NCI-H526 (cell line): ENCODE measurements around the gene NPAS4.
"Not testable (repeated sequence)": the region's sequence is repeated elsewhere in the genome, so short reads cannot be mapped to it uniquely, and the experiment has no call there.

Experiments used
- DNase-seq, 2 experiments: peaks; one replicate each; lab custom pipeline; 2025; lab: John Stamatoyannopoulos, UW

Gene NPAS4

DNA sequence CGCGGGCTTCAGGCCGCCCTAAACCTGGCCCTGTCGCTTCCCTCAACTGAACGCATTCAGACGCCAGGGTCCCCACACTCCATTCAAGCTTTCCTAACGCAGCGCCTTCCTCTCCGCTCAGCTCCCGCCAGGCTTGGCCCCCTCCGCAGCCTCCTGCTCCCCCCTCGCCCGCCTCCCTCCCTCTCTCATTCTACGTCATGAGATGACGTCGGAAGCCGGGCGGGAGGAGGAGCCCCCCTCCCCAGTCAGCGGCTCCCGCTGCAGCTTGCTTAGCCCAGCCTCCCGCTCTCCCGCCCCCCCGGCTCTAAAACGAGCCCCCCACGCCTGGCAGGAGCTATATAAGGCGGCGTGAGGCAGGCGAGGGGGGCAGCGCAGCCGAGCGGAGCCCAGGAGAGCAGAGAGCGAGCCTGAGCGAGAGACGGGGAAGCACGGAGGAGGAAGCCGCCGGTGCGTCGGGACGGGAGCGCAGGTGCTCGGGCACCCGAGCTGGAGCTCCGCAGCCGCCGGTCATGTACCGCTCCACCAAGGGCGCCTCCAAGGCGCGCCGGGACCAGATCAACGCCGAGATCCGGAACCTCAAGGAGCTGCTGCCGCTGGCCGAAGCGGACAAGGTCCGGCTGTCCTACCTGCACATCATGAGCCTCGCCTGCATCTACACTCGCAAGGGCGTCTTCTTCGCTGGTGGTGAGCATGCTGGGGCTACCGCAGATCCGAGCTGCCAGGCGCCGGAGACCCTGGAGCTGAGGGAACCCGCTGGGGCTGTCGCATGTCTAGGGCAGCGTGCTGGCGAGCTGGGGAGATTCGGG, at the start of gene NPAS4:
NPAS4 (plus strand) TSS at position 365 of the 806 bp plus-strand sequence; CDS start at position 510, 145 bp downstream.
- peak; percentile 49 to 86 for DNase-seq

DNA sequence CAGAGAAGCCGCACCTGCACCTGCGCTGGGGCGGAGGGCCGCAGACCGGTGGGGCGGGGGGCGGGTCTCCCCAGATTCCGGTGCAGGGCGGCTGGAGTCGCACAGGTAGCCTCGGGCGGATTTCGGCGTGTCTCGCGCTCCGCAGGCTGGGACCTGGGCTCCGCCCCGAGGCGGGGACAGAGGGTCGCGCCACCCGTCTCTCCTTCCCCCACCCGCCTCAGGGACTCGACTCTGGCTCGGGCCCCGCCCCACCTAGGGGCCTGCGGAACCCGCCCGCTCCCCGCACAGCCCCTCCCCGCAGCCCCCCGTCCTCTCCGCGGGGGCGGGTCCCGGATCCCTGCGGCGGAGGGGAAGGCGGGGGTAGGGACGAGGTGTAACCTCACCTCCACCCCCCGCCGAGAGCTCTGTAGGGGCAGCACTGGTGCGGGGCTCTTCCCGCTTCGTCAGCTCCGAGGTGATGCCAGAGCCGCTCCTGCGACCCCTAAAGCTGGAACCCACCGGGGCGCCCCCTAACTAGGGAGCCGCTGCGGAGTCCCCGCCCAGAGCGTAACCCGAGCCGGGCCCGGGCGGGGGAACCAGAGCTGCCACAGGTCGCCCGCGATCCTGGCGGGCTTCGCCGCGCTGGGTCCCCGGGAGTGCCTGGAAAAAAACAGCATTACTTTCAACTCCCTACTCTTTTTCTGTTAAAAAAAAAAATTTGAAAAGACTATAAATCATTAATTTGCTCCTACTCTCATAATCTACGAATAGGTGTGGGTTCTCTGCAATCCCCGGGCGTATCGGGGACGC, 49.0 kb upstream of the NPAS4 start, which contains the start of gene SLC29A2:
SLC29A2 (minus strand) TSS at position 134 of the 789 bp plus-strand sequence. CDS start 169 bp downstream, outside the sequence.
- peak; percentile 96 to 99 for DNase-seq

DNA sequence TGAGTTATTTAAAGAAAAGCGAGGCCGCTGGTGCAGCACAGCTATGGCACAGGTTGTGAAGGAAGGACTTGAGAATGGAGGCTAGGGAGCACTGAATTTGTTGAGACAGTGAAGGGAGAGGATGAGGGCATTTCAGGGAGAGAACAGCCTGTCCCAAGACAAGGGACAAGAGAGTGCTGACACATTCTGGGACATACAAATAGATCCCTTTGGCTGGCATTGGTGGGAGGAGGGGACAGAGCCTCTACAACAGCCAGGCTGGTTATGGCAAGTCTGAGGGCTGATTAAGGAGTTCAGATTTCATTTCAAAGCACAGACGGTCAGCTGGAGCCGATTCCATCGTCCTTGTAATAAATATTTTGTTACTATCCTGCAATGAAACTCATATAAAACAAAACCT, 47.6 kb upstream of the NPAS4 start:
- no peak for DNase-seq

DNA sequence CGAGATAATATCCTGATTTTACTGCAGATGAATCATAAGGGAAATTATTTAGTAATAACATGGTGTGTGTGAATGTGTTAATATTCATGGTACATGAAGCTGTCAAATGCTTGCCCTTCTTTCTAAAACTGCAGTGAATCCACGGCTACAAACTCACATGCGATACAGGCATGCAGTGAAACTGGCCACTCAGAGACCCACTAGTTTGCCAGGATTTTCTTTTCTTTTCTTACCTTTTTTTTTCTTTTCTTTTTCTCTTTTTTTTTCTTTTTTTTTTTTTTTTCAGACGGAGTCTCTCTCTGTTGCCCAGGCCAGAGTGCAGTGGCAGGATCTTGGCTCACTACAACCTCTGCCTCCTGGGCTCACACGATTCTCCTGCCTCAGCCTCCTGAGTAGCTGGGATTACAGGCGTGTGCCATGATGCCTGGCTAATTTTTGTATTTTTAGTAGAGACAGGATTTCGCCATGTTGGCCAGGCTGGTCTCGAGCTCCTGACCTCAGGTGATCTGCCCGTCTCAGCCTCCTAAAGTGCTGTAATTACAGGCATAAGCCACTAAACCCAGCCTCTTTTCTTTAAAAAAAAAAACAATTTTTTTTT, 47.0 kb upstream of the NPAS4 start:
- DNase-seq: not testable (repeated sequence)

DNA sequence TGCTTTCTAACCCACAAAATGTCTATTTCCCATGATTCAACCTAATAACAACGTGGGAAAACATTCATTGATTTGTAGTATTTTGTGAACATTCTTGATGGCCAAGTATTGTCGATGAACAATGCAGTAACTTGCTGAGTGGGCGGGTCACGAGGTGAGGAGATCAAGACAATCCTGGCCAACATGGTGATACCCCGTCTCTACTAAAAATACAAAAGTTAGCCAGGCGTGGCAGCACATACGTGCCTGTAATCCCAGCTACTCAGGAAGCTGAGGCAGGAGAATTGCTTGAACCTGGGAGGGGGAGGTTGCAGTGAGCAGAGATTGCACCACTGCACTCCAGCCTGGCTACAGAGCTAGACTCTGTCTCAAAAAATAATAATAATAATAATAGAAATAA, 40.6 kb upstream of the NPAS4 start:
- DNase-seq: peak in 1 of 2 experiments; percentile 34

DNA sequence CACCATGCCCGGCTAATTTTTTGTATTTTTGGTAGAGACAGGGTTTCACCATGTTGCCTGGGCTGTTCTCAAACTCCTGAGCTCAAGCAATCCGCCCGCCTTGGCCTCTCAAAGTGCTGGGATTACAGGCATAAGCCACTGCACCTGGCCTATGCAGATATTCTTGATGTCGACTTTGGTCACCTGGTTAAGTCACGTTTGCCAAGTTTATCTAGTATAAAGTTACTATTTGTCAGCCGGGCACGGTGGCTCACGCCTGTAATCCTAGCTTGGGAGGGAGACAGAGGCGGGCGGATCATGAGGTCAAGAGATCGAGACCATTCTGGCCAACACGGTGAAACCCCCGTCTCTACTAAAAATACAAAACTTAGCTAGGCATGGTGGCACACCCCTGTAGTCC, 36.5 kb upstream of the NPAS4 start:
- DNase-seq: not testable (repeated sequence)

DNA sequence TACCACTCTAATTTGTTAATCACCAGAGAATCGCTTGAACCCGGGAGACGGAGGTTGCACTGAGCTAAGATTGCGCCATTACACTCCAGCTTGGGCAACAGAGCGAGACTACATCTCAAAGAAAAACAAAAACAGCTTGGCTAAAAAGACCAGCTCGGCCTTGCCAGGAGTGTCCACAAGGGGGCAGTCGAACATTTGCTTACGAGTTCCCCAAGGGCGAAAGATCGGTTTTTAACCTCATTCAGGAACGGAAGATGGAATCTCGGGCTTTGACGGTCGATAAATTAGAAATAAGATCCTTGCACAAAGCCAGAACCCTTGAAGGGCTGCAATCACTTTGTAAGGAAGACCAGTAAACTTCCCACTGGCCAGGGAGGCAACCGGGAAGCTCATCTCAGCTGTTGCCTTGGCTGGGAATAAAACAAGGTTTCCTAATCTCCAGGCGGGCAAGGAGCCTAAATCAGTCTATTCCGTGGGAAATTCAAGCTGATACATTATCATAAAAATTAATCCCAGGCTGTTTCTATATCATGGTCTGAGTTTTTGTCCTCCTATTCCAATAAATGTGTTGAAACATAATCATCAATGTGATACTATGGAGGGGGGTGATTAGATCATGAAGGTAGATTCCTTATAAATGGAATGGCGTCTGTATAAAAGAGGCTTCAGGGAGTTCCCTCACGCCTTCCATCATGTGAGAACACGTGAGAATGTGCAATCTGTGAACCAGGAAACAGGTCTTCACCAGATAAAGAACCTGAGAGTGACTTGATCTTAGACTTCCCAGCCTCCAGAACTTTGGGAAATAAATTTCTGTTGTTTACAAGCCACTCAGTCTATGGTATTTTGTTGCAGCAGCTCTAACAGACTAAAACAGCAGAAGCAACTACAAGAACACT, 34.4 kb upstream of the NPAS4 start:
- DNase-seq: peak; percentile 79 to 94

DNA sequence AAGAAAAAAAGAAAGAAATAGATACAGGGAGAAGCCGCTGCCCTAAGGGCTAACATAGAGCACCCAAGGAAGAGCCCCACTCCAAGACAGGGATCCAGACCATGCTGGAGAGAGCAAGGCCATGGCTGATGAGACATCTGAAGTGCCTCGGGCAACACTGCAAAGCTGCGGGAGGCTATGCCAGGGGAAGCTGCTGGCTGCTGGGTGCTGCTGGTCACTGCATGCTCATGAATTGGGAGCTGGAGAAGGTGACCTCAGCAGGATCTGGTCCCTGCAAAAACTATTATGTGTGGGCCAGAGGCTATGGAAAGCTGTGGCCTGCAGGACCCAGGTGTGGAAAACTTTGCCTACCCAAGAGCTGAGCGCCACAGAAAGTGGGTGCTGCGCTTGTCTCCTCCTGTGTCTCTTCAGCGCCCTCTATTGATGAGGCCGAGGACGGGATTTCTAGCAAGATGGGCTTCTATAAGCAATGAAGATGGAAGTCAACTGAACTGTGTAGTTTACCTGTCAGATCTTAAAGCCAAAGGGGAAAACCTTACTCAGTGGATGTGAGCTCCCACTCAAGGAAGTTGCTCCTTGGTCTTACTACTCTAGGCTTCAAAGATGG, 32.0 kb upstream of the NPAS4 start:
- peak; percentile 76 to 90 for DNase-seq

DNA sequence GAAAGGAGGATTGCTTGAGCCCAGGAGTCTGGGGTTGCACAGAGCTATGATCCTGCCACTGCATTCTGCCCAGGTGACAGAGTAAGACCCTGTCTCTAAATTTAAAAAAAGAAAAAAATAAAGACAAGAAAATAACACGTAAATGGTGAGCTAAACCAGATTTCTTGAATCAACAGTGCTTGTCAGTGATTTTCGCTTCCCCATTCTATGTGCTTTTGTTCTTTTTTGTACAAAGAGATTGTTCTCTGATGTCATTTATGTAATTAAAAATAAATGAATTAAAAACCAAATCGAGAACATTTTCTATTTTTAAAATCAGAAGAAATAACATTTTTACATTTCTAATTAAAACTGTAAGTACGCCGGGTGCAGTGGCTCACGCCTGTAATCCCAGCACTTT, 29.5 kb upstream of the NPAS4 start:
- DNase-seq: no peak

DNA sequence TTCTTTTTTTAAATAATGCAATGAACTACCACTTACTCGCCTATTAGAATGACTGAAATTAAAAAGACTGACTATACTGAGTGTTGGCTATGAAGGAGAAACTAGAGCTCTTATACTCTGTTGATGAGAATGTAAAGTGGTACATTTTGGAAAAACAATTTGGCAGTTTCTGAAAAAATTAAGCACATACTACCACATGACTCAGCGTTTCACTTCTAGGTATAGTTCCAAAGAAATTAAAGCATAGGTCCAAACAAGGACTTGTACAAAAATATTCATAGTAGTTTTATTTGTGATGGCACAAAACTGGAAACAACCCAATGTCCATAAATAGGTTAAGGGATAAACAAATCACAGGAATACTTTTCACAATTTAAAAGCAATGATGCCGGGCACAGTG, 26.9 kb upstream of the NPAS4 start:
- DNase-seq: no peak

DNA sequence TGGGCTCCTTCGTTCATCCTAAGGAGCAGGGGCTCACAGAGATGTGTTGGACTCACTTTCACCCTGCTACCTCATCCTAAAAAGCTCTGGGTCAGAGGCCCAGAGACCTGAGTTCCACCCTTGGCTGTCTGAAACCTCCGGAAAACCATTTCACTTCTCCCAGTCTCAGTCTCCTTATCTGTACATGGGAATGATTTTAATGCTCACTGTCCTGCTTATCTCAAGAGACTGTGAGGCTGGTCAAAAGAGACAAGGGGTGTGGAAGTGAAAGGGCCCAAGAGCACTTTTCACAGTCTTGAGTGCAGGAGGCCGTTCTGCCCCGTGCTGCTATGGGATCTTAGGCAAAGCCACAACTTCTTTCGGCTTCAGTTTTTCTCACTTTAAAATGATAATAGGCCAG, 13.2 kb upstream of the NPAS4 start:
- DNase-seq: no peak

DNA sequence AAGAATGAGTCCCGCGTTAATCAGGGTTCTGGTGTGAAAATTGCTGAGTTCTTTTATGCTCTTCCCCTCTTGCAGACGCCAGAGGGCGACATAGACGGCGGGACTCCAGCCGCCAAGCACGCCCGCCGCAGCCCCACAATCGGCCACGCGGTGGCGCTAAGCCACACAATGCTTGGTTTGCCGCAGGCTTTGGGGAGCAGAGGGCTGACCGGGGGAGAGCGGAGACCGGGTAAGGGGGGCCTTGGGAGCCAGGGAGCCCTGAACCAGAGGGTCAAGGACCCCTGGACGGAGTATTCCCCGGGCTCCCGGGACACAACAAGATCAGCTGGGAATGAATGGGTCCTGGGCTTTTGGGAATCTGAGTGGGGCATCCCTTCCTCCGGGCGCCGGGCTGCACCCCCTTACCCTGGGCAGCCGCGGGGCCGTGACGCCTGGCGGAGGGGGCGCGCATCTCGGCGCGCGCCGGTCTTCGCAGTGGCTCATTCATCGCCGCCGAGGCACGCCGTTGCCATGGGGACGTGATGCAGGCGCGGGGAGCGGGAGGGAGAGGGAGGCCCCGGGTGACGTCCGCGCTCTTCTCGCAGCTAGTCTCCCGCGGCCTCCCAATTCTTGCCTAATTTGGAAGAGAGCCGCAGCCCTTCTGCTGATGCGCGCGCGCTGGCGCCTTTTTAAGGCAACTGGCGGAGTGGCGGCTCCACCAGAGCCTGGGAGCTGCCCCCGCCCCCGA, 12.2 kb upstream of the NPAS4 start:
- peak; percentile 82 to 92 for DNase-seq

DNA sequence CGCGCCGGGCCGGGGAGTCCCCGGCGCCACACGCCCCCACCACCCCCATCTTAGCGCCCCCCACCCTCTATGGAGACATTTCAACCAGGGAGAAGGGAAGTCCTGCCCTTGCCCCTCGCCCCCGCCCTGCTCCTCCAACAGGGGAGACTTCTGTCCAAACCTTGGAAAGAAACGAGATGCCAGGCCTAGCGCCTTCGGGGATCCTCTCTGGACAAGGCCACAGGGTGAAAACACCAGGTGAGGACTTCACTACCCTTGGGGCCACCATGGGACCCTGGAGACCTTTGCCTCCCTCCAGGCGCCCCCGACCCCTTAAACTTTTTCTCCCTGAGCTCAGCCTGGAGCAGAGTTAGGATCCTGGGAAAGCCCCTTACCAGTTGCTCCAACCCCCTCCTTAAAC, 11.6 kb upstream of the NPAS4 start:
- DNase-seq: no peak

DNA sequence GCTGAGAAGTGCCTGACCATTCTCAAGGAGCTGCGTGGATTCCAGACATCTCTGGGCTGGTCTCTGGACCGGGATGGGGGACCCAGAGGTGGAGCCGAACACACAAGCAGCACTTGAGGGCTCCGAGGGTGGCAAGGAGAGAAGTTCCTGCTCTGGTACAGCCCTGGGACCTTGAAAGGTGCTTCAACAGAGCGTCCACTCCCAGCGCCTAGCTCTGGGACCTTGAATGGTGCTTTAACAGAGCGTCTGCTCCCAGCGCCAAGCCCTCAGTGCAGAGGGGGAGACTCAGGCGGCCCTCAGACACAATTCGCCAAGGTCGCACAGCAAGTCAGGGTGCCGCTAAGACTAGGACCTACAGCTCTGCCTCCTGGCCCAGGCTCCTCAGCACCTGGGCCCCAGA, 10.6 kb upstream of the NPAS4 start:
- DNase-seq: no peak

DNA sequence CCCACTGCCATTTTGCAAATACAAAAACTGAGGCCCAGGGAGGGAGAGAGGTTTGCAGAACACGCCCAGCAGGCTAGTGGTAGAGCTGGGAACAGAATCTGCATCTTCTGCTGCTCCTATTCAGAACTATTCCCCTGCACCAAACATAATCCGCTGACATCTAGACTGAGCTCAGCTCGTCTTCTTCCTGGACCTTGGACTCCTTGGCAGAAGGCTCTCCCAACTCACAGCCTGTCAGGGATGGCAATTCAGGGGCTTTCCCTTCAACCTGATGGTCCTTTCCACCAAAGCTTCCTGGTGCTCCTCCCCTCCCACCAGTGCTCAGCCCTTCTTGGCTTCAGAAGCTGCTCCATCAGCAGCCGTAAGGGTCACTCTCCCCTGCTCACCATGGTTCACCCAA, 9.5 kb upstream of the NPAS4 start:
- no peak for DNase-seq

DNA sequence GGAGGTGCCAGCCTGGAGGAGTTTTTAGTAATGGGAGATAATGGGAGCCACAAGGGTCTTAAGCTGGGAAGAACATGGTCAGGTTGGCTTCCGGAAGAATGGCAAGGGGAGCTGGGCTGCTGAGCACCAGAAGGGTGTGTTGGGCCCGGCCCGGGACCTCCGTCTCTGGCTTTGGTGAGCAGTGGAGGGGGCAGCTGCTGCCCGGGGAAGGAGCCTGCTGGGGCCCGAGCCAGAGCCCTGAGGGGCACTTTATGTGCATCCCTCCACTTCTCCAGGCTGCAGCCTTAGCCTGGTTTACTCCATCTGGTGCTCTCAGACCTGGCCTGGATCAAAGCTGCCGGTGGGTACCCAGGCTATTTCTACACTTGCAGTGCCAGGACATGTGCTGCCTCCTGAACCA, 8.7 kb upstream of the NPAS4 start:
- no peak for DNase-seq

DNA sequence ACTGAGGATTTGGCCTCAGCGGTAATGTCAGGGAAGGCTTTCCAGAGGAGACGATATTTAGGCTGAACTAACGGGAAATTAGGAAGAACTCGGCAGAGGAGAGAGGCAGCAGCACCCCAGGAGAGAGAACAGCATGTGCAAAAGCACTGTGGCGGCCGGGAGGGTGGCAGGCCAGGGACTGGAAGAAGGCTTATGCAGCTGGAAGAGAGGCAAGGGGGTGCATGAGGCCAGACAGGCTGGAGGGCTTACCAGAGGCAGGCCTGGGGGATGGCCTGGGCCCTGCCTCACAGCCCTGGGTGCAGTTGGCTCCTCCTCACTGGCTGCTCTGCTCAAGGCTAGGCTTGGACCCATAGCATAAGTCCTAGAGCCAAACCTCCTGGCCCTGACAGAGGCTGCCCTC, 7.7 kb upstream of the NPAS4 start:
- no peak for DNase-seq

DNA sequence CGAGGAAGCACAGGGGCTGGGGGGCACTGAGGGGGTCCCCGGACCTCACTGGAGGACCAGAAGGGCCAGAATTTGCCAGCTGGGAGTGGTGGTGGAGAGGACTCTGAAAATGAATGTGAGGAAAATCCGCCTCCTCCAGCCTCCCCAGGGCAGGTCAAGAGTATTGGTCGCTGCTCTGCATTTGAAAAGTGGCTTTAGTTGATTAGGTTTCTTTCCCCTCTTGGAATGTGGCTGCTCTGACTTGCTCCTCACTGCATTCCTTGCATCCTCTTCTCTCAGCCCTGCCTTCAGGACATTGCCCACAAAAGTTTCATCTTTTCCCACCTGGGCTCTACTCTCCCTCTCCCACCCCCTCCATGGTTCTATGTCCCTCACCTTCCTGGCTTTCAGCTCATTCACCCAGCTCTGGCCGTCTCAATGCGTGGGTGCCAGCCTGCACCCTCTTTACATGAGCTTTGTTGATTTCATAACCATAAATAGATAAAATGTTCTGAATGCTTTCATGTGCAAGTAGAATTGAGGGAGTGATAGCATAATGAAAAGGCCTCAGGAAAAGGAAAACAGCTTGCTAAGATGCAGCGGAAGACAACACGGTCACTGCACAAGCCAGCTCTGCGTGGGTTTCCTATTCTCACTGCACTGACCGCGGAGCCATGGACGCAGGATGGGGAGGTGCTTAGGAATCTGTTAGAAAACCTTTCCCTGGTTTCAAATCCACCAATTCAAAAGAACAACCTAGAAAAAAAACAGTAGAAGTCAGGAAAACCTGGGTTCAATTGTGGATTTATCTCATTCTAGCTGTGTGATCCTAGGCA, 6.5 kb upstream of the NPAS4 start:
- DNase-seq: no peak

DNA sequence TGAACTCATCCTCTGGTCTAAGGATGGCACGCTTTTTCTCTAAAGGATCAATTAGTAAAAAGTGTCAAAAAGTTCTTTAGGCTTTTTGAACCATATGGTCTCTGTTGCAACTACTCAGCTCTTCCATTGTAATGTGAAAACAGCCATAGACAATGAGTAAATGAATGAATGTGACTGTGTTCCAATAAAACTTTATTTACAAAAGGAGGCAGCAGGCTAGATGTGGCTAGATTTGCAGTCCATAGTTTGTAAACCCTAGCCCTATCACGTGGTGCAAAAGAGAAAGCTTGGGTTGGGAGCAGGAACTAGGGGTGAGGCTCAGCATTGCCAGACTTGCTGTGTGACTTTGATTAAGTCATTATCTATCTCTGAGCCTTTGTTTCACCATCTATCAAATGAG, 5.4 kb upstream of the NPAS4 start:
- no peak for DNase-seq

DNA sequence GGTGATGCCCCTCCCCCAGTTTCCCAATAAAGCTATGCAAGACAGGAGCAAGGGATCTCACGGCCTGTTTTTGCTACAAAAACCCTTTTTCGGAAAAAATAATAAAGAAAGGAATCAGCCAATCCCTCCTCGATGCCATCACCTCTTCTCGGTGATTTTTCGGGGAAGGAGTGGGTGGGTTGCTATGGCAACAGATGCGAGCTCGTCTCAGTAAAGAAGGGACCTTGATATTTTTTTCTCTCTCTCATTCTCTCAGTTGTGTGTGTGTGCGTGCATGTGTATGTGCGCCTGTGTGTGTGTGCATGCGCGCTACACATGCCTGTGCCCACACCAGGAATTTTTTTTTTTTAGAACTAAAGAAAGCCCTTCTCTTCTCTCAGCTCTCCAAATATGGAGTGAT, 3.8 kb upstream of the NPAS4 start:
- DNase-seq: no peak
